HepG2 (cell line): ENCODE measurements around the gene PCSK2. TPM values are rescaled to one million over a fixed set of nuclear protein-coding genes. Genes with fewer than 3 reads are reported as not detected.

ENCODE experiments used
- ATAC-seq: fragments of 200-7000 bp; cut with Tn5 transposase; 3 replicates; pipeline ENCODE4 v1.9.1; 2020; ENCODE audit warnings: mild to moderate bottlenecking, moderate library complexity
- BruUV-seq: library from RNA; stranded (reverse); fragments of 400-500 nt; replicated peaks from 2 replicates; lab custom pipeline; 2021; lab: Mats Ljungman, UMichigan
- CTCF ChIA-PET: fragments of 300-600 bp; formaldehyde crosslinking; extraction: SDS; loops from one replicate; lab custom pipeline; 2021; ENCODE audit warnings: low total read pairs, inconsistent platforms, low intra/inter-chr PET ratio; lab: Yijun Ruan, JAX
- POLR2A ChIA-PET: fragments of 350-600 bp; sonication (Branson Sonifier 250); formaldehyde crosslinking; loops from one replicate; lab custom pipeline; 2020; ENCODE audit warnings: antibody characterized with exemption, inconsistent platforms; lab: Yijun Ruan, JAX
- DNase-seq: peaks from one replicate; pipeline ENCODE4 v3.0.0-alpha.2; 2015; ENCODE audit warnings: low spot score
- FAIRE-seq: peaks from 3 replicates; lab custom pipeline; 2011; peaks lifted over from hg19 to GRCh38; lab: Jason Lieb, UNC
- H2AFZ ChIP-seq: one replicate; pipeline ENCODE4 v1.6.1; 2011; ENCODE audit warnings: low read length, inconsistent platforms
- H3K27ac ChIP-seq: fragments of 300-600 bp; 3 replicates; pipeline ENCODE4 v1.8.0; 2011; ENCODE audit warnings: mixed run types, mild to moderate bottlenecking, mixed read lengths, low read length, inconsistent platforms; ENCODE audit not compliant: insufficient read depth; ENCODE audit errors: extremely low read length
- H3K27me3 ChIP-seq, 2 experiments: fragments of 200-600 bp in 1 of 2; 2 replicates in 1 of 2; 3 replicates in 1 of 2; pipeline versions ENCODE4 v1.6.0 to v1.8.0; 2011; ENCODE audit warnings: low read length in 2 of 2, mild to moderate bottlenecking in 2 of 2, moderate library complexity in 2 of 2, inconsistent platforms in 1 of 2; ENCODE audit not compliant: insufficient read depth in 2 of 2, control insufficient read depth in 1 of 2
- H3K36me3 ChIP-seq, 2 experiments: fragments of 200-600 bp in 1 of 2; replicated peaks in 1 of 2; 2 replicates in 1 of 2; 3 replicates in 1 of 2; pipeline versions ENCODE4 v1.5.1 to v1.8.0; 2011; ENCODE audit warnings: low read length in 2 of 2, inconsistent platforms in 1 of 2; ENCODE audit not compliant: insufficient read depth in 2 of 2, control insufficient read depth in 1 of 2
- H3K4me1 ChIP-seq: 2 replicates; pipeline ENCODE4 v1.5.1; 2012; ENCODE audit warnings: low read length, inconsistent platforms; ENCODE audit not compliant: insufficient read depth
- H3K4me2 ChIP-seq: 2 replicates; pipeline ENCODE4 v1.6.0; 2011; ENCODE audit warnings: low read depth, low read length, inconsistent platforms
- H3K4me3 ChIP-seq, 3 experiments: fragments of 200-600 bp in 1 of 3; sonication (generic), shearing (Covaris generic) in 1 of 3; replicated peaks in 1 of 3; 2 replicates each; pipeline ENCODE4 v1.5.1; 2011 to 2016; ENCODE audit warnings: low read length in 3 of 3, inconsistent platforms in 2 of 3, low read depth in 2 of 3, mild to moderate bottlenecking in 2 of 3, control low read depth in 1 of 3, mixed read lengths in 1 of 3; ENCODE audit not compliant: insufficient read depth in 1 of 3
- H3K79me2 ChIP-seq: one replicate; pipeline ENCODE4 v1.6.1; 2011; ENCODE audit warnings: low read length, inconsistent platforms; ENCODE audit not compliant: insufficient read depth
- H3K9ac ChIP-seq: 2 replicates; pipeline ENCODE4 v1.6.0; 2011; ENCODE audit warnings: mild to moderate bottlenecking, low read depth, low read length, inconsistent platforms; ENCODE audit not compliant: insufficient read depth
- H3K9me3 ChIP-seq: 2 replicates; pipeline ENCODE4 v1.5.1; 2012; ENCODE audit warnings: mild to moderate bottlenecking, low read length
- H4K20me1 ChIP-seq: 2 replicates; pipeline ENCODE4 v1.6.0; 2011; ENCODE audit warnings: inconsistent platforms, mild to moderate bottlenecking, low read length, moderate library complexity; ENCODE audit not compliant: insufficient read depth
- FOXA1 ChIP-seq, 2 experiments: fragments of 450-650 bp in 1 of 2; sonication (generic) in 1 of 2; formaldehyde crosslinking in 1 of 2; IDR thresholded peaks; 2 replicates each; pipeline versions ENCODE4 v1.4.0 to v1.6.1; 2016 to 2020; ENCODE audit warnings: missing genetic modification reagents in 1 of 2
- PHF21A ChIP-seq: sonication (generic); formaldehyde crosslinking; IDR thresholded peaks from 2 replicates; pipeline ENCODE4 v1.5.0; 2020; ENCODE audit warnings: mild to moderate bottlenecking, missing genetic modification reagents
- POGZ ChIP-seq: sonication (generic); formaldehyde crosslinking; IDR thresholded peaks from 2 replicates; pipeline ENCODE4 v1.4.0; 2020; ENCODE audit warnings: mild to moderate bottlenecking, missing genetic modification reagents
- YEATS2 ChIP-seq: sonication (generic); formaldehyde crosslinking; IDR thresholded peaks from 2 replicates; pipeline ENCODE4 v1.4.0; 2020; ENCODE audit warnings: missing genetic modification reagents, borderline replicate concordance
- ZNF790 ChIP-seq: sonication (generic); formaldehyde crosslinking; IDR thresholded peaks from 2 replicates; pipeline ENCODE4 v1.8.0; 2022; ENCODE audit warnings: missing genetic modification reagents, mild to moderate bottlenecking, borderline replicate concordance
- WGBS: methylation state at CpG from one replicate; pipeline ENCODE4 v1.1.6; 2017; ENCODE audit warnings: low lambda C conversion rate; 5-methylcytosine and 5-hydroxymethylcytosine counted together
- in situ Hi-C: cut with HindIII; loops from 2 replicates; pipeline ENCODE4 v1.10.0; 2017; ENCODE audit warnings: low pct_unique_long_range_greater_than_20kb; ENCODE audit not compliant: extremely low pct_ligation_motif_present
- intact Hi-C: fragments of 100-400 bp; cut with micrococcal nuclease; formaldehyde crosslinking; loops from one replicate; pipeline ENCODE4 v1.10.0; 2022; ENCODE audit not compliant: unreplicated experiment
- polyA plus RNA-seq, 8 experiments: library from polyadenylated mRNA; depleted of rRNA in 3 of 8; stranded (reverse) in 7 of 8; unstranded in 1 of 8; fragments of >200 nt; fragmentation: Illumina TruSeq in 4 of 8; extraction: Trizol in 4 of 8; gene quantifications; 2 replicates each; pipeline versions ENCODE4 v1.2.1 to v1.2.3, GENCODE V29; 2011 to 2016; ENCODE audit warnings: low read depth in 4 of 8, missing spikeins in 1 of 8, mixed read lengths in 1 of 8; ENCODE audit not compliant: insufficient read depth in 1 of 8
- total RNA-seq, 5 experiments: library from RNA; depleted of rRNA; stranded (reverse); fragments of >200 nt; fragmentation: Illumina TruSeq; extraction: Trizol; gene quantifications; 2 replicates each; pipeline ENCODE4 v1.2.3, GENCODE V29; 2016; ENCODE audit warnings: low read depth in 1 of 5
- TF ChIP-seq, protein P1 (sequence below): sonication (generic); formaldehyde crosslinking; IDR thresholded peaks from 2 replicates; pipeline ENCODE4 v1.5.0; 2020; ENCODE audit warnings: mild to moderate bottlenecking, missing genetic modification reagents
- TF ChIP-seq, protein P2 (sequence below): sonication (generic); formaldehyde crosslinking; IDR thresholded peaks from 2 replicates; pipeline ENCODE4 v1.5.1; 2020; ENCODE audit warnings: mild to moderate bottlenecking, moderate library complexity, missing genetic modification reagents
- TF ChIP-seq, protein P3 (sequence below): sonication (generic); formaldehyde crosslinking; IDR thresholded peaks from 2 replicates; pipeline ENCODE4 v1.5.1; 2020; ENCODE audit warnings: missing genetic modification reagents, mild to moderate bottlenecking, borderline replicate concordance

PCSK2 gene
- total and polyA plus RNA-seq, 2 of the 13 experiments (the other 11 are each of a cell fraction or from before 2014, with no cell fraction given) = not detected

DNA sequence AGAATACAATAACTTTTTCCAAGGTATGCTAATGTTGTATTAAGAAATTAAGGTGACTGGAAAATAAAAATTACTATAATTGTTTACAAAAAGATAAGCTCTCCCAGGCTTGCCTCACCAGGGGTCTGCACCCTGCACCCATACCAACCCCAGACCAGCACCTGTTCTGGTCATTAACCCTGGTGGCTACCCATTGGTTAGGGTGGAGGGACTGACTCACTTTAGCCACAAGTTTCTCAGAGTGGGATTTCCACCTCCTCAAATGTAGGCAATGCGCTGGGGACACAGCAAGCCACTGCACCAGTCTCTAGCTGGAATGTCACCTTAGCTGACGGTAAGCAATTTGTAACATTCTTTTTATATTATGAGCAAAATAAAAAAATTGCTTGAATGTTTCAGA lies 221.2 kb downstream of the PCSK2 start:
- Histone ChIP-seq H3K4me3 (no peak overlapping the region), H3K27ac (no peak overlapping the region), H3K79me2 (no peaks in the 10 kb centered on the region), H3K4me2 (no peak overlapping the region), H3K4me1 (peaks cover 18% of the 10 kb centered on the region), H4K20me1 (no peaks in the 10 kb centered on the region), H3K9ac (no peak overlapping the region), H3K9me3 (no peaks in the 10 kb centered on the region), H2AFZ (no peak overlapping the region), H3K27me3 (peaks cover 2 to 38% of the 10 kb centered on the region in 2 experiments; a peak in 4 of 5 replicates), H3K36me3 (no peaks in the 10 kb centered on the region)
- FAIRE-seq (no peak), ATAC-seq (no peak), DNase-seq (no peak)
- intact Hi-C loops = no loop called here
- TF ChIP-seq PHF21A (CRISPR knock-in tag) = no peak
- TF ChIP-seq, protein P1, sequence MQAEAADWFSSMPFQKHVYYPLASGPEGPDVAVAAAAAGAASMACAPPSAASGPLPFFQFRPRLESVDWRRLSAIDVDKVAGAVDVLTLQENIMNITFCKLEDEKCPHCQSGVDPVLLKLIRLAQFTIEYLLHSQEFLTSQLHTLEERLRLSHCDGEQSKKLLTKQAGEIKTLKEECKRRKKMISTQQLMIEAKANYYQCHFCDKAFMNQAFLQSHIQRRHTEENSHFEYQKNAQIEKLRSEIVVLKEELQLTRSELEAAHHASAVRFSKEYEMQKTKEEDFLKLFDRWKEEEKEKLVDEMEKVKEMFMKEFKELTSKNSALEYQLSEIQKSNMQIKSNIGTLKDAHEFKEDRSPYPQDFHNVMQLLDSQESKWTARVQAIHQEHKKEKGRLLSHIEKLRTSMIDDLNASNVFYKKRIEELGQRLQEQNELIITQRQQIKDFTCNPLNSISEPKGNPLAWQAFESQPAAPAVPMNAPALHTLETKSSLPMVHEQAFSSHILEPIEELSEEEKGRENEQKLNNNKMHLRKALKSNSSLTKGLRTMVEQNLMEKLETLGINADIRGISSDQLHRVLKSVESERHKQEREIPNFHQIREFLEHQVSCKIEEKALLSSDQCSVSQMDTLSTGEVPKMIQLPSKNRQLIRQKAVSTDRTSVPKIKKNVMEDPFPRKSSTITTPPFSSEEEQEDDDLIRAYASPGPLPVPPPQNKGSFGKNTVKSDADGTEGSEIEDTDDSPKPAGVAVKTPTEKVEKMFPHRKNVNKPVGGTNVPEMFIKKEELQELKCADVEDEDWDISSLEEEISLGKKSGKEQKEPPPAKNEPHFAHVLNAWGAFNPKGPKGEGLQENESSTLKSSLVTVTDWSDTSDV (CRISPR knock-in tag) = no peak
- TF ChIP-seq, protein P2, sequence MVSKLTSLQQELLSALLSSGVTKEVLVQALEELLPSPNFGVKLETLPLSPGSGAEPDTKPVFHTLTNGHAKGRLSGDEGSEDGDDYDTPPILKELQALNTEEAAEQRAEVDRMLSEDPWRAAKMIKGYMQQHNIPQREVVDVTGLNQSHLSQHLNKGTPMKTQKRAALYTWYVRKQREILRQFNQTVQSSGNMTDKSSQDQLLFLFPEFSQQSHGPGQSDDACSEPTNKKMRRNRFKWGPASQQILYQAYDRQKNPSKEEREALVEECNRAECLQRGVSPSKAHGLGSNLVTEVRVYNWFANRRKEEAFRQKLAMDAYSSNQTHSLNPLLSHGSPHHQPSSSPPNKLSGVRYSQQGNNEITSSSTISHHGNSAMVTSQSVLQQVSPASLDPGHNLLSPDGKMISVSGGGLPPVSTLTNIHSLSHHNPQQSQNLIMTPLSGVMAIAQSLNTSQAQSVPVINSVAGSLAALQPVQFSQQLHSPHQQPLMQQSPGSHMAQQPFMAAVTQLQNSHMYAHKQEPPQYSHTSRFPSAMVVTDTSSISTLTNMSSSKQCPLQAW (CRISPR knock-in tag) = no peak
- no peak for TF ChIP-seq POGZ
- TF ChIP-seq FOXA1 (IDR thresholded peaks at IDR 0.05) = no peak
- no peak for TF ChIP-seq FOXA1 (CRISPR knock-in tag; IDR thresholded peaks at IDR 0.05)
- no peak for TF ChIP-seq ZNF790
- TF ChIP-seq YEATS2 (CRISPR knock-in tag) = no peak
- TF ChIP-seq, protein P3, sequence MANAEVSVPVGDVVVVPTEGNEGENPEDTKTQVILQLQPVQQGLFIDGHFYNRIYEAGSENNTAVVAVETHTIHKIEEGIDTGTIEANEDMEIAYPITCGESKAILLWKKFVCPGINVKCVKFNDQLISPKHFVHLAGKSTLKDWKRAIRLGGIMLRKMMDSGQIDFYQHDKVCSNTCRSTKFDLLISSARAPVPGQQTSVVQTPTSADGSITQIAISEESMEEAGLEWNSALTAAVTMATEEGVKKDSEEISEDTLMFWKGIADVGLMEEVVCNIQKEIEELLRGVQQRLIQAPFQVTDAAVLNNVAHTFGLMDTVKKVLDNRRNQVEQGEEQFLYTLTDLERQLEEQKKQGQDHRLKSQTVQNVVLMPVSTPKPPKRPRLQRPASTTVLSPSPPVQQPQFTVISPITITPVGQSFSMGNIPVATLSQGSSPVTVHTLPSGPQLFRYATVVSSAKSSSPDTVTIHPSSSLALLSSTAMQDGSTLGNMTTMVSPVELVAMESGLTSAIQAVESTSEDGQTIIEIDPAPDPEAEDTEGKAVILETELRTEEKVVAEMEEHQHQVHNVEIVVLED (CRISPR knock-in tag) = no peak
- 50% methylated on average over 2 of the region's 2 CpGs for WGBS
- in situ Hi-C loops = no loop called here
- POLR2A ChIA-PET = no interaction called here
- CTCF ChIA-PET = no interaction called here
- no TSS peak for BruUV-seq
